Choroid plexus epithelial cell (primary cell): Measurements from ENCODE around the gene ART1.
A peak's percentile ranks its signal among the peaks of the same experiment; 100 is the strongest.

Source experiments
- DNase-seq: peaks from one replicate; pipeline ENCODE4 v3.0.0-alpha.2; 2010; ENCODE audit warnings: low read depth
- H3K4me3 ChIP-seq: 2 replicates; pipeline ENCODE4 v1.5.1; 2011; ENCODE audit warnings: low read depth, mild to moderate bottlenecking, control low read depth, low read length, moderate library complexity
- CTCF ChIP-seq: conservative IDR thresholded peaks from 2 replicates; pipeline ENCODE4 v1.5.1; 2011; ENCODE audit warnings: low read depth, mild to moderate bottlenecking, control low read depth, inconsistent platforms, low read length, moderate library complexity

Gene ART1

GRCh38 chr11:3622521-3622920, 22.4 kb upstream of the ART1 start:
- no peak for TF ChIP-seq CTCF
- H3K4me3 ChIP-seq: no peak overlapping the region
- DNase-seq: no peak

GRCh38 chr11:3623121-3623520, 21.8 kb upstream of the ART1 start:
- no peak for DNase-seq
- no peak overlapping the region for H3K4me3 ChIP-seq
- no peak for TF ChIP-seq CTCF

- DNase-seq: no peak
- TF ChIP-seq CTCF: no peak
- no peak overlapping the region for H3K4me3 ChIP-seq
These were observed 21.0 kb upstream of the ART1 start for GRCh38 chr11:3623767-3624458.

- DNase-seq: no peak
- no peak for TF ChIP-seq CTCF
- no peak overlapping the region for H3K4me3 ChIP-seq
These were observed 18.5 kb upstream of the ART1 start for GRCh38 chr11:3626250-3626960.

GRCh38 chr11:3627291-3627690, 17.6 kb upstream of the ART1 start:
- no peak for TF ChIP-seq CTCF
- no peak overlapping the region for H3K4me3 ChIP-seq
- DNase-seq: peak; percentile 78

GRCh38 chr11:3631331-3631730, 13.6 kb upstream of the ART1 start:
- no peak overlapping the region for H3K4me3 ChIP-seq
- TF ChIP-seq CTCF: no peak
- no peak for DNase-seq
